GM19193 (cell line): ENCODE data around the gene CEMIP2.

ENCODE experiments used
- POLR2A ChIP-seq: IDR thresholded peaks from 4 replicates; pipeline ENCODE4 v1.6.1; 2011; ENCODE audit not compliant: insufficient read depth, insufficient read length; ENCODE audit errors: extremely low read depth

The CEMIP2 gene

DNA sequence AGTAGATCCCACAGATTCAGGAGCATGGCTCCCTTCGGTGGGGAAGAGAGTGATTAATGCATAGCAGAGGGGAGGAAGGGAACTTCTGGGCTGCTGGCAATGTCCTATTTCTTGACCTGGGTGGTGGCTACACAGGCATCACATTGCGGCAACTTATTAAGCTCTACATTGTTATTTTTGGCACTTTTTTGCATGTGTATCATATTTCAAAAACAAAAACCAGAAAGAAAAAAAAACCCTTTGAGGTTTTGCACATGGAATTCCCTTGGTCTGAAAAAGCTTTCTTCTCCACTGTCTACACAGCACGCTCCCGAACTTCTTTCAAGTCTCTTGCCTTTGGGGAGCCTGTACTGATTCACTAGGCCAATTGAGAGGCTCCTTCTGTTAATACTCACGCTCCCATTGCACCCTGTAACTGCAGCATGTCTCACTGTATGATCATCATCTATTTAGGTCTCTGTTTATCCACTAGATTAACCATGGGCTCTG is 25.1 kb downstream of the CEMIP2 start:
- TF ChIP-seq POLR2A, result no peak

GRCh38 chr9:71742703-71743102 is 25.6 kb downstream of the CEMIP2 start:
- TF ChIP-seq POLR2A, result no peak

DNA sequence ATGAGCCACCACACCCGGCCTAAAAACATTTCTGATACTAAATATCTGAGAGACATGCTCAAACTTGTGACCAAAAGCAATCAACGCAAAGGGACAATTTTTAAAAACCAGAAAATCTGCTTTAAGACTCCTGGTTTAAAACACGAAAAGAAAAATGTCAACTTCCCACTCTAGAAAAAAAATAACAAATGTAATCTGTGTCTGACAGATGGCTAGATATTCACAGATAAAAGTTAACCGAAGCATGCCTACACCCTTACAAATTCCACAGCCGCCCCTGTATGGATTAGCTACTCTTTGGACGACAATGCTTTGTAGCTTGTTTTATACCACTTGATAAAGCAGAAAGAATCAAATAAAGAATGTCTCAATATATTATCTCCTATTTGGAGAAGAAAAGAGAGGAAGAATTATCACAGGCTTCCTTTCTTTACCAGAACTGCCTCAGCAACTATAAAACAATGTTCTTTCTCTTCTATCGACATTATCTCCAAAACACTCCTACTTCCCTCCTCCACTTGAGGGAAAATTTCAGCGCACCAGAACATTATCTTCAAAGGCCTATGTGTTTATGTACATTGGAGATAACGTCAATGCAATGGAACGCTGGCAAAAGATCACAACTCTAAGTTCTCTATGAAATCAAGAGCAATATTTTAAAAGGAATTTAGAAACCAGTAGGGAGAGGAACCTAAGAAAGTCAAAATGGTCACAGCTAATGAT is 26.2 kb downstream of the CEMIP2 start:
- TF ChIP-seq POLR2A, result no peak

DNA sequence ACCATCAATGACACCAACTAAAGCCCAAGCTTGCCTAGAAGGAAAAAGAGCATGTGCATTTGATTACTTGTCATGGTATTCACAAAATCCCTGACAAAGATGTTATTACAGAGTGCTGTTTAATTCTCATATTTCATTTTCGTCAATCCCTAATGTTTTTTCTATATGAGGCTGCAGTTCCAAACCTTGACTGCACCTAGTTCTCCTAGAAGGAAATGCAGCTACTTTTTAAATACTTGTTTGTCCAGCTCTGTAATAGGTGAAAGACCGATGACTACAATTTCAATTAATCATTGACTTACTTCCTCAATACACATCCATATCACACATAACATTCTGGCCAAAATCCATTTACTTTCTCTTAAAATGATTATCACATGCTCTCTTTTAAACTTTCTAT is 28.1 kb downstream of the CEMIP2 start:
- TF ChIP-seq POLR2A, result no peak

DNA sequence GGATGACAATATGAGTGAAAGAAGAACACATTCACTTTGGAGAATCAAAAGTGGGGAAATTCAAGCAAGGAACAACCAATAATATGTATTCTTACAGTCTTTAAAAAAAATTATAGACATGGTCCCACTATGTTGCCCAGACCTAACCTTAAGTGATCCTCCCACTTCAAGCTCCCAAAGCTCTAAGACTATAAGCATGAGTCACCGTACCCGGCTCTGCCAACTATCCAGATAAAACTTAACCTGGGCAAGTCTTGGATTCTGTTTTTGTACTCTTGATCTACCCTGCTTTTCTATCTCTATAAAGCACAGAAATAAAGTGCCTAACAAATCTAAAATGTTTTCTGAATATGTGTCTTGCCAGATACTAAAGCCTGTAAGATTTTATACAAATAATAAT is 30.9 kb downstream of the CEMIP2 start:
- no peak for TF ChIP-seq POLR2A

DNA sequence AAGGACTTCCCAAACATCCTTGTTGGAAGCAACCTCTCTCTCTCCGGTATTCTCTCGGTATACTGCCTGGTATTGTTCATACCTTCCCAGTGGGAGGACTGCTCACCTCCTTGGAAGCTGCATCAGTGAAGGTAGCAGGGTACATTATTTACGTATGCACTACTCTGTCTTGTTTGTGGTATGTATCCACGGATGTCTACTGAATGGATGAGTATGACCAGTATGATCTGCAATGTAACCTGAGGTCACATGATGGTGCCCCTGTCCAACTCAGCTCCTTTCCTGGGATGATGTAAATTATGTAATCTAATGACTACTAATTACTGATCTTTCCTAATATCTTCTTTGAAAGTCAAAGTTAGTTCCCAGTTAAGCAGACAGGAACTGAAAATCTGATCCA is 32.1 kb downstream of the CEMIP2 start:
- TF ChIP-seq POLR2A, result no peak

- no peak for TF ChIP-seq POLR2A
Measured at GRCh38 chr9:71734950-71735349, 33.4 kb downstream of the CEMIP2 start.

DNA sequence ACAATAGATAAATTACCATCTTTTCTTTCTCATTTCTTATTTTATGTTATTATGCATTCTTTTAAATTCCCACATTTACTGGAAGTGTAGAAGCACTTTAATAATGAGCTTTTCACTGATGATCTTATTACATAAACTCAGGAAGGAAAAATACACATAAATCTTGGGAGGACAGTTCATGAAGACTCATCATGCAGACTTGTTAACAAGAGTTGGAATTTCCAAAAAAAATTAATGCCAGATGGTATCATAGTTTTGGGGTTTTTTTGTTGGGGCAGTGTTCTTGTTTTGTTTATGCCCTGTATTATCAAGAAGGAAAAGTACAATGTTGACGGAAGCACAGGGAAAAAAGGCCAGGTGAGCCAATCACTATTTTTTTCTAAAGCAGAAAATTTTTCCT is 35.1 kb downstream of the CEMIP2 start:
- no peak for TF ChIP-seq POLR2A

- no peak for TF ChIP-seq POLR2A
Measured at GRCh38 chr9:71729816-71730526, 38.3 kb downstream of the CEMIP2 start.

DNA sequence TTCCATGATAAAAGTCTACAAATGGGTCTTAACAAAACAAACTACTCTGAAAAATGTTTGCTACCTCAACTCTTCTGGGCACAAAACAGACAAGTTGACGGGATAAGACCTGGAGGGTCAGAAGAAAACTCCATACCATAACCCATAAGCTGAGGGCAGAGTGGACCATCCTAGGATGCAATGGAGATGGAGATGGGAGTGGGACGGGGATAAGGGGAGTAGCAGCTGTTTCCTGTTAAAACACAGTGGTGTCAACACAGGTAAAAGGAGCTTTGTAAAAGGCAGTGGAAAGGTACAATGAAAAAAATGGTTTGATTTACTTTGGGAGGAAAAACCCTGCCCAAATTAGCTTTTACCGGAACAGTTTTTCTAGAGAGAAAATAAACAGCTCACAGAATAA is 41.6 kb downstream of the CEMIP2 start:
- TF ChIP-seq POLR2A, result no peak

GRCh38 chr9:71725590-71726338 is 42.5 kb downstream of the CEMIP2 start:
- TF ChIP-seq POLR2A, result no peak

GRCh38 chr9:71721855-71722254 is 46.5 kb downstream of the CEMIP2 start:
- no peak for TF ChIP-seq POLR2A

DNA sequence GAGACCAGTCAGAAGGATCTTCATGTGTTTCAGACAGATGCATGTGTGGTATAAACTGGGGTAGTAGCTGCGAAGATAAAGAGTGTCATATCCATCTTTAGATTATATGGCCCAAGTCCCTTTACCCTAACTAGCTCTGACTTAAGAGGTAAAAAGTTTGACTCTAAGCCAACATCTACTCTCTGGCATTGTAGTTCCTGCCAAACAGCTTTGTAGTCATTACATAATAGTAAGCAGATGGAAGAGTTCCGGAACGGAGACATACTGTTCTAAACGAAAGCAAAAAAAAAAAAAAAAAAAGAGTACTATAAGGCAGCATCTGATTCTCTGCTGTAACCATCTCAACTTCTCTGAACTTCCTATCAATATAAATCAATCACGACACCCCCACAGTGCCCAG is 48.8 kb downstream of the CEMIP2 start:
- no peak for TF ChIP-seq POLR2A

DNA sequence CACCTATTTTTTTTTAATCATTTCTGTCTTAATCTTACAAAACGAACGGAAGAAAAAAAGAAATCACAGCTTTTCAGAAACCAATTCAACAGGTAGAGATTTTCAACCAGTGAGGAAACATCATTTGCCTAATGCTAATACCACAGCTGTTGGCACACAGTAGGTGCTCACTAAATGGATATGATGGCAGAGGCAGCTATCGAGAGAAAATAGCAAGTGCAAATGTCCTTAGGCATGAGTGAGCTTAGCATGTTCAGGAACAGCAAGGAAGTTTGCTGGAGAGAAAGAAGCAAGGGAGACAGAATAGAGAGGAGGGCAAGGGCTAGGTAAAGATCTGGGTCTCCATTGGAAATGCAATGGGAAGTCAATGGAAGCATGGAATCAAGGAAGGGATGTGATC is 49.2 kb downstream of the CEMIP2 start:
- no peak for TF ChIP-seq POLR2A

GRCh38 chr9:71716138-71716909 is 52.0 kb downstream of the CEMIP2 start:
- no peak for TF ChIP-seq POLR2A
